GM21528 (cell line): Measurements from ENCODE around the gene PPP6R1.
"Not testable (repeated sequence)": the region's sequence is repeated elsewhere in the genome, so short reads cannot be mapped to it uniquely, and the experiment has no call there.

Experiments
- ATAC-seq: cut with Tn5 transposase; IDR thresholded peaks from one replicate; pipeline ENCODE4 v1.9.1; 2021; ENCODE audit warnings: mild to moderate bottlenecking, moderate library complexity; ENCODE audit not compliant: unreplicated experiment, low FRiP score

Gene PPP6R1

DNA sequence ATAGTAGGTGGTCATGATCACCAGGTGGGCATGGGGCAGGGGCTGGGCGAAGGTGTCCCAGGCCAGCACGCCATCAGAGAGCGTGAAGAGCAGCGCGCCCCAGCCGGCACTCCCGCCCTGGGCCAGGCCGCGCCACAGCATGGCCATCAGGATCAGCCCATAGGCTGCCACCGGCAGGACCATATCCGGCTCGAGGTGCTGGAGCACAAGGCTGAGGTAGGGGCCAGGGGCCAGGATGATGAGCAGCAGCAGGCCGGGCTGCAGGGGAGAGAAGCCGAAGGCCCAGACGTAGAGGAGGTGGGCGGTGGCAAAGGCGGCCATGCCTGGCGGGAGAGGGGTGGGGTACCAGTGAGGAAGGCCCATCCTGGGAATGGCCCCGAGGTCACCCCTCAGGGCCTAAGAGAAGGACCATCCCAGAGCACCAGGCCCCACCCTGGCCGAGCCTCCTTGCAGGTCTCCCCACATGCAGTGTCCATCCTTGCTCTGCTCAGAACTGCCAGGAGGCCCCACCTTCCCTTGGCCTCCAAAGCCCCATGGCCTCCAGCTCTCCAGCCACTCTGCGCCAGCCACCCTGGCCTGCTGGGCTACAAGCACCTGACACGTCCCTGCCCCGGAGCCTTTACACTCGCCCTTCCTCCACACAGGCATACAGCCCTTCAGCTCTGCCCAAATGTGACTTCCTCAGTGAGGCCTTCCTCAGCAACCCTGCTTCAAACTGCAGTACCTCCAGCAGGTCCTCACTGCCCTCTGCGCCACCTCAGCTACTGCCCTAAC lies 31.4 kb downstream of the PPP6R1 start:
- ATAC-seq: no peak

DNA sequence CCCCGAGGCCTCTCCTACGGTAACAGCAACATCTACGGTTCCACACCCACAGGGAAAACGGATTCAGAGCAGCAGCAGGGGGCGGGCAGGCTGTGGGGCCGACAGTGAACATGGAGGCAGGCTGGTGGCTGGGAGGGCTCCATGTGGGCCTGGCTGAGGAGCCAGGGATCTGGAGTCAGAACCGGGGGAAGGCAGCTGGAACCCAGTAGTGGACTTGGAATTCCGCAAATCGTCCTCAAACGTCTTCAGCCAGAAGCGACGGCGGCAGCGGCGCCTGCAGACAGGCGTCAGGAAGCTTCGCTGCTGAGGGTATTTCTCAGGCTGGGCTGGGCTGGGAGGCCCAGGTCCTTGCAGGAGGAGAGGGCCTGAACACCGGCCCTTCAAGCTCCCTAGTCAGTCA lies 32.0 kb downstream of the PPP6R1 start:
- no peak for ATAC-seq

DNA sequence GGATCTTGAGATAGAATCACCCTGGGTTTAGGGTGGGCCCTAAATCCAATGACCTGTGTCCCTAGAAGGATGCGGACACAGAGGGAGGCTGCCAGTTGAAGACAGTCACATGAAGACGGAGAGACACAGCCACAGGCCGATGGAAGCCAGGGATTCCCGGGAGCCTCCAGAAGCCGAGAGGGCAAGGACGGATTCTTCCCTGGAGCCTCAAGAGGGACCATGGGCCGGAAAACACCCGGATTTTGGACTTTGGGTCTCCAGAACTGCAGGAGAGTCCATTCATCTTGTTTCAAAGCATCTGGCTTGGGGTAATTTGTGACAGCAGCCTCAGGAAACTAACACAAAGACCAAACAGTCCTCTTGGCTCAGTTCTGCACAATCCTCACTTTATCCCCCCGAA lies 32.5 kb downstream of the PPP6R1 start:
- ATAC-seq: no peak

DNA sequence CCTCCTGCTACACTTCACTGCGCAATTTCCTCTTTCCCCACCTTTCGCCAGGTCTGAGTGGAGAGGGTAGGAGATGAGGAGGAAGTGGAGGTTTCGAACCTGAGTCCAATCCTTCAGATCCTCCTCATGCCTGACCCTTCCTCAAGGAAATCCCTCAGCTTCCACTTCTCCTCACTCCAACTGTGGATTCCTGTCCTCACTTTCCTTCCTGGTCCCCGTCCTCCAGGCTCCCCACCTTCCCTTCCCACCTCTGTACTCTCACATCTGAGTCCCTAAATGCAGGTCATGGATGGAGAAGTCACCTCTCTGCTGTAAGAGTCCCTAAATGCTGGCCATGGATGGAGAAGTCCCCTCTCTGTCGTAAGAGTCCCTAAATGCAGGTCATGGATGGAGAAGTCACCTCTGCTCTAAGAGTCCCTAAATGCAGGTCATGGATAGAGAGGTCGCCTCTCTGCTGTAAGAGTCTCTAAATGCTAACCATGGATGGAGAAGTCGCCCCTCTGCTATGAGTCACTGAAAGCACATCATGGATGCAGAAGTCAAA lies 33.3 kb downstream of the PPP6R1 start:
- no peak for ATAC-seq

DNA sequence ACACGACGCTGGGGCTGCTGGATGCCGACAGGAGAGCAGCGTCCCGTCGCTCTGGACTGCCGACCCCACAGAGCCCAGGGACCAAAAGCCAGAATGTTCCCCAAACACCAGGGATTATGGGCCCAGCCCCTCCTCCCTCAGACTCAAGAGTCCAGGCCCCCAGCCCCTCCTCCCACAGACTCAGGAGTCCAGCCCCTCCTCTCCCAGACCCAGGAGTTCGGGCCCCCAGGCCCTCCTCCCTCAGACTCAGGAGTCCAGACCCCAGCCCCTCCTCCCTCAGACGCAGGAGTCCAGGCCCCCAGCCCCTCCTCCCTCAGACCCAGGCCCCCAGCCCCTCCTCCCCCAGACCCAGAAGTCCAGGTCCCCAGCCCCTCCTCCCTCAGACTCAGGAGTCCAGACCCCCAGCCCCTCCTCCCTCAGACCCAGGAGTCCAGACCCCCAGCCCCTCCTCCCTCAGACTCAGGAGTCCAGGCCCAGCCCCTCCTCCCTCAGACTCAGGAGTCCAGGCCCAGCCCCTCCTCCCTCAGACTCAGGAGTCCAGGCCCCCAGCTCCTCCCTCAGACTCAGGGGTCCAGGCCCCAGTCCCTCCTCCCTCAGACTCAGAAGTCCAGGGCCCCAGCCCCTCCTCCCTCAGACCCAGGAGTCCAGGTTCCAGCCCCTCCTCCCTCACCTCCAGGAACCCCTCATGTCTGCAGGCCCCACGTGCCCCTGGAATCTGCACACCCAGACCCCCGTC lies 34.0 kb downstream of the PPP6R1 start:
- not testable (repeated sequence) for ATAC-seq

DNA sequence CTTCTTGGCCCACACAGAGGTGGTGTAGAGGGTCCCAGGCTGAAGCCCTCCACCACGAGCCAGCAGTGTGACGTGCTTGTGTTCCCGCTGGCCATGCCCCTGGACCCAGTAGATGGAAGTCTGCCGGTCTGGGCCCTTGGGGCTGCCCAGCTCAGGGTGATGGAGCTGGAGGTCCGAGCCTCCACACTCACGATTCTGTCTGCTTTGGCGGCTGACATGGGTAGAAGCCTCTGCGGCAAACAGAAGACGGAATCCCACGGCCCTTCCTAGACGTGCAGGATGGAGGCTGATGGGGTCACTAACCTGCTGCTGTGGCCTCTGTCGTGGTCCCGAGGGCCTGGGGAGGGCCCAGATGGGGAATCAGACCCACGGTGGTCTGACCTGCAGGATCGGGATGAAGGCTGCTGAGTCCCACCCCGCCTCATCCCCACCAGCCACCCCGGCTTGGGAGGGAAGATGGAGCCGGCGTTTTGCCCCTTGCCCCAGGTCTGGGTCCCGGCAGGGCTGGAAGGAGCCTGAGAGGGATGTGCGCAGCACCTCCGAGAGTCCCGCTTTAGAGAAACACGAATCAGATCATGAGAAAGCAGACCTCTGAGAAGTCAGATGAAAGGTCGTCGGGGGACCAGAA lies 34.7 kb downstream of the PPP6R1 start:
- ATAC-seq: no peak

DNA sequence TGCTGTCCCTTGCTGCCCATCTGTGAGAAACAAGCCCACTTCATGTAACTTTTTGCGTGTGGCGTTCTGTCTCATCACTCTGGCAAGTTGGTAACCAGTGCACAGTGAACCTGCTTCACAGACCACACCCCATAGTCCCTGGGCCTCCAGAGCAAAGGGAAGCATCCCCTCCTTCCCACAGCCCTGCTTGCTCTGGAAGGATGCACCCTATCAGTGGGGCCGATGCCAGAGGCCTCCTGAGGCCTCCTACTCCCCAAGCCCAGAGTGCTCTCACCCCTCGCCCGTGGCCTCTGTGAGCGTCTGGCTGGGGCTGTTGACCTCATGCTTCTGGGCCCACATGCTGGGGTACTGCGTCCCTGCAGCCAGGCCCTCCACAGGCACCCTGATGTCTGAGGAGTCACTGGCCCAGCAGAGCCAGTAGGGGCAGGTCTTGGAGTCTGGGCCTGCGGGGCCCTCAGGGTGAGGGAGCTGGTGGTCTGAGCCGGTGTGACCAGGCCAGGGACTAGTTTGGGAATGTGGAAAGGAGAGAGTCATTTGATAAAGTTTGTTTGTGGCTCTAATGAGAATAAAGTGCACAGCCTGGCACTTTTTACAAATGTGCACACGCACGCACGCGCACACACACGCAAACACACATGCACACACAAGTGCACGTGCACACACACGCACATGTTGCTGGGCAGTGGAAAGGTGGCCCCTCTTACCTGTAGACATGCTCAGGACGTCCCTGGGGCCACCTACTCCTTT lies 35.4 kb downstream of the PPP6R1 start:
- no peak for ATAC-seq

DNA sequence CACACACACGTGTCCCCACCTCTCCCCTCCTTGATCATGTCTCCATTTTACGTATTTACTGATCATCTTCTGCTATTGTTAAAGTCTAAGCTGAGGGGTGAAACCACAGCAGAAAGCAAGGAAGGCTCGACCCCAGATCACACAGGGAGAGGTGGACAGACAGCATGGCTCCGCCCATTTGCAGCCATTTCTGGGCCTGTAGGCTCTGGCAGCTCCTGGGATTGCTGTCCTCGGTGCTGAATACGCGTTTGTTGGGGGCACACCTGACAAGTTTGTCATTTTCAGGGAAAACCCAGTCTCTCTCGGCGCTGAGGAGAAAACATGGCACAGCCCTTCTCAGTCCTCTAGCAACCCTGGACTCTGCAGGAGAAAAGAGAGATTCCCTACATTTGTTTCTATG lies 38.3 kb downstream of the PPP6R1 start:
- no peak for ATAC-seq

DNA sequence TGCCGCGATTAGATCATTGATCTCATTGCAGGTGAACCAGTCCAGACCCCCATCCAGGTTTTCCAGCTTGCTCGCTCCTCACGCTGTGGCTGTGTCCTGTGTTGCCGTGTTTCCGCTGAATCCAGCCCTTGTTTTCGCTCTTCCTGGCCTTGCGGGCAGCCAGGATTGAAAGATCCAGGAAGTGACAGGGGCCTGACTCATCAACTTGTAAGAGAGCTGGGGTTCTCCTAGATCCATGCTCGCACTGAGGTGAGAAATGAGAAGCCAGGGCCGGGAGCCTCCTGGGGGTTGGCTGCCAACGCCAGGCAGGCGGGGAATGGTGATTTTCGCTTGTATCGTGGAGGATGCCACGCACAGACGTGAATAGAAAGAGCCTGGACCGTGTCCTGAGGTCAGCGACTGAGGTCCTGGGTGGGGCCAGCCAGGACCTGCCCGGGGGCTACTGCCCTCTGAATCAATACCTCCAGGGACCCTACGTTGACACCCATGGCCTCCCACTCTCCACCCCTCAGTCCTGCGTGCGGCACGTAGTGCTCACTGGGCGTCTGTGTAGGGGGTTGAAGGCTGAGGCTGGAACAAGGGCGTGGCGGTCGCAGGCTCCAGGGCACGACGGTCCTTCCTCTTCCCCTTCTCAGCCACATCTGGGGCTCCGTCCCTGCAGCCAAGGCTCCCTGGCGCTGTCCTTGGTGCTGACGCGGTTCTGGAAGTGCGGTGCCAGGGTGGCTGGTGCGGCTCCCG lies 42.2 kb downstream of the PPP6R1 start:
- ATAC-seq: no peak

DNA sequence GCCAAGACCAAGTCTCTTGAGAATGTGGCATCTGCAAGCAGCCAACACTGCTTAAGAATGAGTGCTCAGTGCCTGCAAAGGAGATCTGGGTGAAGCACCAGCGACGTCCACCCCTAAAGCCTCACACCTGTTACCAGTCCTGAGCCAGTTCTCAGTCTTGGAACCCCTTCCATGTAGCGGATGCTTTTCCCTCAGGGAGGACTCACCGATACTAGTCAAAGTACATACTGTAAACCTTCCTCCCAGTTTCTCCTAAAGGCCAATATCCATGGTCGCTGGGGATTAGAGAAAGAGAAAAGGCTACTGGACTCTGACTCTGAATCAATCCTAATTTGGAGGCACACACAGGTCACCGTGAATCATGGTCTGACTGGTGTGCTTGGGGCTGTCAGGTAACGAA lies 45.3 kb downstream of the PPP6R1 start:
- ATAC-seq: no peak

DNA sequence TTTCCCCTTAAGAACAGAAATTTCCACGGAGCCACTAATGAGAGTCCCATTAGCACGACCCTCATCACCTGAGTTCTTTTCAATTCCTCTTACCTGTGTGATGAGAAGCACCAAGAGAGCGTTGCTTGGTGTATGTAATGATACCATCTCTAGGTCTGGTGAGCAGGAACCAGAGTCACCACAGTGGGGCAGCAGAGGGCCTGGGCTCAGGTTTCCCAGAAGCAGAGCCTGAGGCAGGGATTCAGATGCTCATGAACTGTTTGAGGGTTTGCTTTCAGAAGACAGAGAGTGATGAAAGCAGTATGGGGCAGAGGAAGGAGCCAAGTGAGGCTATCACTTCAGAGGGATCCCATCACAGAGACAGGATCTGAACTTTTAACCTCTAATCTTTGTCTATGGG lies 46.4 kb downstream of the PPP6R1 start:
- ATAC-seq: no peak

DNA sequence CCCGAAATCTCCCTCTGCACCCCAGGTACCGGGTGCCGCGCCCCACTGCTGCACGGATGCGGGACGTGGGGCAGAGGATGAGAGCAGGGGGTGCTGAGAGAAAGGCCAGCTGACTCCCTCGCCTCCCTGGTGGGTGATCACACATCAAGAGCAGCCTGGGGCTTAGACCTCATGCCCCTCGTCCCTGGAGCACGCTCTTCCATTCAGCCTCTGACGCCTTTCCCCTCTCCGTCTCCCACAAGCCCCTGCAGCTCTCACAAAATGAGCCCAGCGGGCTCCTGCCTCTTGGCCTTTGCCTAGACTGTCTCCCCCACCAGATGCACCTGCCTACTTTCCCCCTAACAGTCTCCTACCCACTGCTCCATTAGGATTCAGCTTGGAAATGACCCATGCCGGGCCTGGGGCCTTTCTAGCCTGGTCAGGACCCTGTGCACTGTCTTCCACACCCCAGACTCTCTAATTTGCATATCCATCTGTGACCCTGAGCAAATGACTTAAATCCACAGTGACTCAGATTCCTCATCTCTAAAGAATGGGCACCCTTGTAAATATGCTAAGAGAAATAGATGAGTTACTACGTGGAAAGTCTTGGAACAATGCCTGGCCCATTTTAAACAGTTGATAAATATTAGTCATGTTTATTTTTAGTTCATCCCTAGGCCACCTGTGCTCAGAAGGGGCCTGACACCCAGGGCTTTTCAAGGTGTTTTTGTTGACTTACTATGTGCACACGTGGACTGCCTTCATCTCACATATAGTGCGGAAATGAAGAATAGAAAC lies 48.9 kb downstream of the PPP6R1 start:
- no peak for ATAC-seq

DNA sequence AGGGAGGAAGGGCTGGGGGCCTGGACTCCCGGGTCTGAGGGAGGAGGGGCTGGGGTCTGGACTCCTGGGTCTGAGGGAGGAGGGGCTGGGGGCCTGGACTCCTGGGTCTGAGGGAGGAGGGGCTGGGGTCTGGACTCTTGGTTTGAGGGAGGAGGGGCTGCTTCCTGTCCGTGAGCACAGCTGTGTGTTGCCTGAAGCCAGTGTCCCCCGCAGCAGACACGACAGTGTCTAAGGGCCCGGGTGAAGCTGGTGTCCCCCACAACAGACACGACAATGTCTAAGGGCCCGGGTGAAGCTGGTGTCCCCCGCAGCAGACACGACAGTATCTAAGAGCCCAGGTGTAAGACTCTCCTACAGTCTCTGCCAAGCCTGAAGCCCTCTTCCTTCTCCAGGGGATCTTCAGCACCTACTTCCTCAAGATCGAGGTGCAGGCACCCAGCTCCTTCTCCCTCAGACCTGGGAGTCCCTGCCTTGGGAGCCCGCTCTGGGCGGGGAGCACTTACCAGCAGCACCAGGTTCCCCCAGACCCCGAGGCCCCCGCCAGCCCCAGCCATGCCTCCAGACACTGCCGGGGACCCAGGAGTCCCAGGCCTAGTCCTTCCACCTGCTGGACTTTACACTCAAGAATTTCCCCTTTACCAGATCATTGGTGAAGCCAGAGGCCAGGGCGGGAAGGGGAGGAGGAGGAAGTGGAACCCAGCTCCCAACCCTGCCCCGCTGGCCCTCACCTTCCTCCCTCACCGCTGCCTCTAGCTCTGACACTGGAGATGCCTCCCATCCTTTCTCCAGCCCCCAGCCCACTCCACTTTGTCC lies 49.7 kb downstream of the PPP6R1 start, which contains the start of gene PTPRH:
PTPRH (minus strand) TSS at position 622 of the 813 bp plus-strand sequence; CDS start at position 554, 68 bp downstream.
- no peak for ATAC-seq

DNA sequence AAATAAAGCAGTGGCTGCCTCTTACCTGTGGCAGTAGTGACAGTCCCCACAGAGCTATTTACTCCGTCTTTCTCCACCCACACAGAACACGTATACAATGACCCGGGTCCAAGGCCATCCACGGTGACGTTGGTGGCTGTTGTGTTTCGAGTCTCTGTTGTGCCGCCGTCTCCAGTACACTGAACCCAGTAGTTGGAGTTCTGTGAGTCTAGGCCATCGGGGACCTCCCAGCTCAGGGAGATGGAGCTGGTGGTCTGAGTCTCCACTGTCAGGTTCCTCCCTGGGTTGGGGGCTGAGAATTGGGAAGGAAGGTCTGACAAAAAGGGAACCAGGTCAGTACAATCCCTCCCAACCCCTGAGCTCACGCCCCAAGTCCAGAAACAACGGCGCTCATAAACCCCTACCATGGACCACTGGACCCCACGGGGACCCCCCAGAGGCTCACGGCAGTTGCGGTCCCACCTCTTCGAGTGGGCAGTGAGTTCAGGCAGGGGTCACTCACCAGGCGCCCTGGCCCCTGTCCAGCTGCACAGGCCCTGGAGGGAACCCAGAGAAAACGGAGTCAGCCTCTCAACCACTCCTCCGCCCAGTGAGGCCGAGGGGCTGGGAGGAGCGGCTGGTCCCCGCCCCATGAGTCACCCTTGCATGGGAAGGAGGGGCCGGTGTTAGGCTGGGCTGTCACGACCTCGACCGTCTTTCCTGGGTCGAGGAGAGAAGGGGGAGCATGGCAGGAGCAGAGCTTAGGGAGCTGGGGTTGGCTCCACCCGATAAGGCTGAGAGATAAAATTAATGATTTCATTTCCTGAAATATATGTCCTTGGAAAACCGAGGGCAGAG lies 51.9 kb downstream of the PPP6R1 start:
- no peak for ATAC-seq

DNA sequence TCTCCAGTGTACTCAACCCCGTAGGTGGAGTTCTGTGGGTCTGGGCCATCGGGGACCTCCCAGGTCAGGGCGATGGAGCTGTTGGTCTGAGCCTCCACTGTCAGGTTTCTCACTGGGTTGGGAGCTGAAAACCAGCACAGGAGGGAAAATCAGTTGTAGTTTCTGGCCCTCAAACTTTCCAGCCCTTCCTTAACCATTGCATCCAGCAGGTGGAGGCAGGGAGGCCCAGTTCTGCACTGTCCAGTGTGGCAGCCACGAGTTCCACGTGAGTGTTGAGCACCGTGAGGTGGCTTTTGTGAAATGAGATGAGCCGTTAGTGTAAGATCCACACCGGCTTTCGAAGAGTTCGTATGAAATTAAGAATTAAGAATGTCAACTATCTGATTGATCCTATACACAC lies 56.6 kb downstream of the PPP6R1 start:
- ATAC-seq: not testable (repeated sequence)

DNA sequence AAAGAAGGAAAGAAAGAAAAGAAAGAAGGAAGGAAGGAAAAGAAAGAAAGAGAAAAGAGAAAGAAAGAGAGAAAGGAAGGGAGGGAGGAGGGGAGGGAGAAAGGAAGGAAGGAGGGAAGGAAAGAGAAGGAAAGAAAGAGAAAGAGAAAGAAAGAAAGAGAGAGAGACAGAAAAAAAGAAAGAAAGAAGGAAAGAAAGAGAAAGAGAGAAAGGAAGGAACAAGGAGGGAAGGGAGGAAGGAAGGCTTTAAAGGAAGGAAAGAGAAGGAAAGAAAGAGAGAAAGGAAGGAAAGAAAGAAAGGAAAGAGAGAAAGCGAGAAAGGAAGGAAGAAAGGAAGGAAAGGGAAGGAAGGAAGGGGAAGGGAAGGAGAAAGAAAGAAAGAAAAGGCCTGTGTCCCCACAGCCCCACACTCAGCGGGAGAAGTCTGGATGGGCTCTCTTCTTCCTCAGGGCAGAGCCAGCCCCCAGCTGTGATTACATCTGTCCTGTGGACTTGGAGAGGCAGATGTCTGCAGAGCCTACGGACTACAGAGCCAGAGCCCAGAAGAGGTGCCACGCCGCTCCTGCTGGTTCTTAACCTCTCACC lies 59.1 kb downstream of the PPP6R1 start:
- ATAC-seq: no peak

DNA sequence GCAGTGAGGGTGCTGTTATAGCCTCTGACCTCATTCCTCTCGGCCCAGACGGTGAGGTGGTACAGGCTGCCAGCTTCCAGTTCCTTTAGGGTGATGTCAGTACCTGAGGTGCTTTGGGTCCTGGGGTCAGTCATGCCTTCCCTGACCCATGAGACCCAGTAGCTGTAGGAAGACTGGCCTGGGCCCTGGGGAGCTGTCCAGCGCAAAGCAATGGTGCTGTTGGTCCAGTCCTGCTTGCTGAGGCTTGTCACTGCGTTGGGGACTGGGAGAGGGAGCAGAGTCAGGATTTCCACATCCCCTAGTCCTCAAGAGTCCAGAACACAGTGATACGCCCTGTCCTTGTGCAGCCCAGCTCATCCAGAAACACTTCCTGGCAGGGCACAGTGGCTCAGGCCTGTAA lies 60.2 kb downstream of the PPP6R1 start:
- ATAC-seq: no peak
